ENCODE measurements around the gene LRP3. TPM values are rescaled to one million over a fixed set of nuclear protein-coding genes. Genes with fewer than 3 reads are reported as not detected.

LRP3 gene
- total RNA-seq, 1 donor from 2014 or later = 13.3 TPM

DNA sequence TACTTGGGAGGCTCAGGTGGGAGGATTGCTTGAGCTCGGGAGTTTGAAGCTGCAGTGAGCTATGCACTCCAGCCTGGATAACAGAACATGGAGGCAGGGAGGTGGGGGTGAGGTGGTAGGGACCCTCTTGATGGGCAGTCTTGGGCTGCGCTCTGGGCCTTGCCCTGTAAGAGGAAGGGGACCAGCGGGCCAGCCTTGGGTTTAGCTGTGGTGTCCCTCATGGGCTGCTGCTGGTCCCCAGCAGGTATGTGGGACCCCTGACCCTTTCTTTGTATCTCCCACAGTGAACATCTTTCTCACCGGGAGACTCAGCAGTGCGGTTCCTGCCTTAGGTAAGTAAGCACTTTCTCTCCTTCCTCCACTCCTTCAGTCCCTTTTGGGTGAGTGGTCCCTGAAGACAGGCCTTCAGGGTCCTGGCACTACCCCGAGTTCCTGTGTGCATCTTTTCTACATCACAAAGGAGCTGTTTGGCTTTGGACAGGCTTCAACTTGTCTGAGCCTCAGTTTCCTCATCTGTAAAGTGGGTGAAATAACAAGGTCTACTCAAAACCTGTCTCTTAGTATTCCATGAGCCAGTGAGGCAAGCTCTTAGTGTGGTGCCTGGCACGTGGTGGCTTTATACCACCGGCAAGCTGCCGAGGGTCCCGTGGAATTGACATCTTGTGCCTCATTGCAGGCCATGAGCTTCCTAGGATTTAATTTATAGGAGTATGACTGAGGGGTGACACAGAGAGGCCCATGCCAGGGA lies 2.5 kb downstream of the LRP3 start:
- H3K4me3 ChIP-seq (ENCODE audit: insufficient read depth, low read depth, low read length) = no peak overlapping the region
- peaks cover 4% of the 10 kb centered on the region for H3K4me1 ChIP-seq (ENCODE audit: insufficient read depth, low read length)
- H3K27ac Mint-ChIP-seq (ENCODE audit: unreplicated experiment) = no peak overlapping the region
- H3K27me3 Mint-ChIP-seq (ENCODE audit: low read depth, unreplicated experiment) = peaks cover 37% of the 10 kb centered on the region
- peaks cover 22% of the 10 kb centered on the region for H4K20me1 ChIP-seq (ENCODE audit: insufficient read depth, low read length)
- no peaks in the 10 kb centered on the region for H3K36me3 Mint-ChIP-seq (ENCODE audit: low read depth, unreplicated experiment)
- no peak overlapping the region for H3K4me2 ChIP-seq (ENCODE audit: low read length)
- peaks cover 6% of the 10 kb centered on the region for H3K79me2 ChIP-seq (ENCODE audit: insufficient read depth, low read length)
- H3K27ac ChIP-seq (ENCODE audit: low read depth, low read length) = no peak overlapping the region
- DNase-seq (ENCODE audit: low read depth) (no peak), FAIRE-seq (no peak)
- no peaks in the 10 kb centered on the region for H3K36me3 ChIP-seq (ENCODE audit: insufficient read depth, low read length)
- peaks cover 4% of the 10 kb centered on the region for H3K27me3 ChIP-seq (ENCODE audit: insufficient read depth, low read length)
- TF ChIP-seq EZH2 (IDR thresholded peaks at IDR 0.05; ENCODE audit: insufficient read depth, low read length) = no peak
- TF ChIP-seq, protein P1, sequence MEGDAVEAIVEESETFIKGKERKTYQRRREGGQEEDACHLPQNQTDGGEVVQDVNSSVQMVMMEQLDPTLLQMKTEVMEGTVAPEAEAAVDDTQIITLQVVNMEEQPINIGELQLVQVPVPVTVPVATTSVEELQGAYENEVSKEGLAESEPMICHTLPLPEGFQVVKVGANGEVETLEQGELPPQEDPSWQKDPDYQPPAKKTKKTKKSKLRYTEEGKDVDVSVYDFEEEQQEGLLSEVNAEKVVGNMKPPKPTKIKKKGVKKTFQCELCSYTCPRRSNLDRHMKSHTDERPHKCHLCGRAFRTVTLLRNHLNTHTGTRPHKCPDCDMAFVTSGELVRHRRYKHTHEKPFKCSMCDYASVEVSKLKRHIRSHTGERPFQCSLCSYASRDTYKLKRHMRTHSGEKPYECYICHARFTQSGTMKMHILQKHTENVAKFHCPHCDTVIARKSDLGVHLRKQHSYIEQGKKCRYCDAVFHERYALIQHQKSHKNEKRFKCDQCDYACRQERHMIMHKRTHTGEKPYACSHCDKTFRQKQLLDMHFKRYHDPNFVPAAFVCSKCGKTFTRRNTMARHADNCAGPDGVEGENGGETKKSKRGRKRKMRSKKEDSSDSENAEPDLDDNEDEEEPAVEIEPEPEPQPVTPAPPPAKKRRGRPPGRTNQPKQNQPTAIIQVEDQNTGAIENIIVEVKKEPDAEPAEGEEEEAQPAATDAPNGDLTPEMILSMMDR (IDR thresholded peaks at IDR 0.05; ENCODE audit: insufficient read depth, low read depth, low read length) = no peak
- no peak overlapping the region for H2AFZ ChIP-seq (ENCODE audit: low read depth, low read length)
- H3K9me3 ChIP-seq (ENCODE audit: insufficient read depth, low read depth, low read length) = no peaks in the 10 kb centered on the region
- H3K4me3 Mint-ChIP-seq (ENCODE audit: unreplicated experiment) = peak overlapping the region; percentile 50
- peaks cover 3% of the 10 kb centered on the region for H3K4me1 Mint-ChIP-seq (ENCODE audit: low read depth, unreplicated experiment)
- no peaks in the 10 kb centered on the region for H3K9me3 Mint-ChIP-seq (ENCODE audit: unreplicated experiment)
- no peak overlapping the region for H3K9ac ChIP-seq (ENCODE audit: low read length)

DNA sequence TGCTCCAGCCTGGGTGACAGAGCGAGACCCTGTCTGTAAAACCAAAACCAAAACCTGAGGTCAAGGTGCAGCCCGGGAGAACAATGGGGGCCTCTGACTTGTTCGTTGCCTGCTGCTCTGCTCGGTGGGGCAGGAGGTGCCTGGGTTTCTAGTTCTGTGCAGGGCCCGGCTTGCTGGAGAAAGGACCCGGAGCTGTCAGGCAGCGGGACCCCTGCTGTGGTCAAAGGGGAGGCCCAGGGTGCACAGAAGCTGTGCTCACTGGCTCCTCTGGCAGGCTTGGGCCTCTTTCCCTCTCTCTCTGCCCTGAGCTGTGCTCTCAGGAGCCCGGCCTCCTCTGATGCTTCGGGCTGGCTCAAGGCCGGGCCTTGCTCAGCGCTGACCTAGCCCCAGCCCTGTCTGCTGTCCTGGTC lies 3.5 kb downstream of the LRP3 start:
- H3K27ac Mint-ChIP-seq (ENCODE audit: unreplicated experiment) = no peak overlapping the region
- Histone ChIP-seq H3K4me1 (ENCODE audit: insufficient read depth, low read length) (peaks cover 4% of the 10 kb centered on the region), H3K36me3 (ENCODE audit: insufficient read depth, low read length) (no peaks in the 10 kb centered on the region), H3K27ac (ENCODE audit: low read depth, low read length) (no peak overlapping the region), H3K4me3 (ENCODE audit: insufficient read depth, low read depth, low read length) (no peak overlapping the region), H4K20me1 (ENCODE audit: insufficient read depth, low read length) (peaks cover 28% of the 10 kb centered on the region), H3K27me3 (ENCODE audit: insufficient read depth, low read length) (peaks cover 4% of the 10 kb centered on the region), H3K4me2 (ENCODE audit: low read length) (no peak overlapping the region), H2AFZ (ENCODE audit: low read depth, low read length) (no peak overlapping the region), H3K79me2 (ENCODE audit: insufficient read depth, low read length) (peaks cover 6% of the 10 kb centered on the region), H3K9me3 (ENCODE audit: insufficient read depth, low read depth, low read length) (no peaks in the 10 kb centered on the region), H3K9ac (ENCODE audit: low read length) (no peak overlapping the region)
- H3K4me3 Mint-ChIP-seq (ENCODE audit: unreplicated experiment) = no peak overlapping the region
- H3K9me3 Mint-ChIP-seq (ENCODE audit: unreplicated experiment) = no peaks in the 10 kb centered on the region
- FAIRE-seq (no peak), DNase-seq (ENCODE audit: low read depth) (no peak)
- peaks cover 27% of the 10 kb centered on the region for H3K27me3 Mint-ChIP-seq (ENCODE audit: low read depth, unreplicated experiment)
- no peaks in the 10 kb centered on the region for H3K36me3 Mint-ChIP-seq (ENCODE audit: low read depth, unreplicated experiment)
- no peak for TF ChIP-seq EZH2 (IDR thresholded peaks at IDR 0.05; ENCODE audit: insufficient read depth, low read length)
- TF ChIP-seq, protein P1 (IDR thresholded peaks at IDR 0.05; ENCODE audit: insufficient read depth, low read depth, low read length) = no peak
- peaks cover 3% of the 10 kb centered on the region for H3K4me1 Mint-ChIP-seq (ENCODE audit: low read depth, unreplicated experiment)

DNA sequence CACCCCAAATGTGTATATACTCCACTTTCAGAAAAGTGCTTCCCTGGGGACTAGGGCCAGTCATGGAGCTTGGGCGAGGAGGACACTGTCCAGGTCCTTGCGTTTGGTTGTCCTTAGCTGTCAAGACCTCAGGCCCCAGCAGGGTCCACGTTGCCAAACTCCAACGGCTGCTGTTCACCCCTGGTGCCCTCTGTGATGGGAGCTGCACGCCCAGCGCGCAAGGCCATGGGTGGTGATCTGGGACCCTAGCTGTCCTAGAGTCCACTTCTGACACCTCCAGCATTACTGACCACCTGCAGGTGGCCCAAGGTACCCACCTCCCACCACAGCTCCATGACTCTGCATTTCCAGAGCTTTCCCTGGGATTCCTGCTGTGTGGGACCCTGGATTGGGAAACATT lies 4.0 kb downstream of the LRP3 start:
- Histone ChIP-seq H3K79me2 (ENCODE audit: insufficient read depth, low read length) (peaks cover 6% of the 10 kb centered on the region), H4K20me1 (ENCODE audit: insufficient read depth, low read length) (peaks cover 32% of the 10 kb centered on the region), H3K9ac (ENCODE audit: low read length) (no peak overlapping the region), H3K9me3 (ENCODE audit: insufficient read depth, low read depth, low read length) (no peaks in the 10 kb centered on the region), H3K27ac (ENCODE audit: low read depth, low read length) (no peak overlapping the region), H2AFZ (ENCODE audit: low read depth, low read length) (no peak overlapping the region), H3K4me2 (ENCODE audit: low read length) (no peak overlapping the region), H3K4me1 (ENCODE audit: insufficient read depth, low read length) (peaks cover 4% of the 10 kb centered on the region), H3K36me3 (ENCODE audit: insufficient read depth, low read length) (no peaks in the 10 kb centered on the region), H3K27me3 (ENCODE audit: insufficient read depth, low read length) (peaks cover 2% of the 10 kb centered on the region), H3K4me3 (ENCODE audit: insufficient read depth, low read depth, low read length) (no peak overlapping the region)
- Mint-ChIP-seq H3K4me3 (ENCODE audit: unreplicated experiment) (no peak overlapping the region), H3K4me1 (ENCODE audit: low read depth, unreplicated experiment) (peaks cover 3% of the 10 kb centered on the region), H3K27ac (ENCODE audit: unreplicated experiment) (no peak overlapping the region), H3K36me3 (ENCODE audit: low read depth, unreplicated experiment) (no peaks in the 10 kb centered on the region), H3K27me3 (ENCODE audit: low read depth, unreplicated experiment) (peaks cover 22% of the 10 kb centered on the region), H3K9me3 (ENCODE audit: unreplicated experiment) (no peaks in the 10 kb centered on the region)
- TF ChIP-seq, protein P1 (IDR thresholded peaks at IDR 0.05; ENCODE audit: insufficient read depth, low read depth, low read length) = no peak
- no peak for TF ChIP-seq EZH2 (IDR thresholded peaks at IDR 0.05; ENCODE audit: insufficient read depth, low read length)
- DNase-seq (ENCODE audit: low read depth) = no peak
- no peak for FAIRE-seq

Data from astrocyte (in vitro differentiated cells and primary cell).